Stimulated activated CD8-positive, alpha-beta memory T cell treated with anti-CD3 and anti-CD28 coated beads, Interleukin-12 subunit alpha, Interleukin-12 subunit beta, amount 100 ng/mL, for 24 hours (primary cell): ENCODE measurements around the gene ARID3C.

Experiments used
- DNase-seq: peaks from one replicate; pipeline ENCODE4 v3.0.0-alpha.2; 2020; ENCODE audit errors: extremely low read depth

Gene ARID3C

DNA sequence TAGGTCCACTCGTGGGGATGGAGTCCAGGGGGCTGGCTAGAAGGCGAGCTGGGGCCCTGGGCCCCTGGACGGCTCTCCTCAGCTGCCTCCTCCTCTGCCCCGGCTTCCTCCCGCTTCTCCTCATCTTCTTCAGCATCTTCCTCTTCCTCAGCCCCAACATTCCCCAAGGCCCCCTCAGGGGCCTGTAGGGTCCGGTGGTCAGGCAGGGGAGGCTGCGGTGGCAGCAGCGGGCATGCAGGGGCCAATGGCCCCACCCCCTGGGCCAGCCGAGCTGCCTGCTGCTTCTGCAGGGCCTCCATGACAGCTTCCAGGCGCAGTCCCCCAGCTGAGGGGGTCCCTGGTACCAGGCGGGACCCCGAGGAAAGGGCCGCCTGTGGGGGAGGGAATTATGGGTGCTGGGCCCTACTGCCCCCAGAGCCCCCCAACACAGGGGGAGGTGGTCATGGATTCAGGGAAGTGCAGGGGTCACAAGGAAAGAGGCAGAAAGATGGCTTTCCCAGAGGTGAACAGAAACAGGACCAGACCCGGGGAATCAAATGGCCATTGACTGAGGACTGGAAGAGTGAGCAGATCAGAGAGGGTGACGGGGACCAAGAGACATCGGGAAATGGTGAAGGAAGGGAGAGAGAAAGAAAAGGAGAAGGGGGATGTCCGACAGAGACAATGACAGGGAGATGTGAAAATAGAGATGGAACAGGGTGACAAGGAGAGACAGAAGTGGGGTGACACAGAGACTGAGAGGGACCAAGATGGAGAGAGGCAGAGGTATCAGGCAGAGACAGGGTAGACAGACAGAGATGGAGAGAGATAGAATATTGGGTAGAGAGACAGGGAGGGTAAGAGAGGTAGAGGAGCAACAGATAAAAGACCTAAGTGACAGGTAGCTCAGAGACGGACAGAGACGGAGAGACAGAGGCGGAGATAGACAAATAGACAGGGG, 880 bp downstream of the ARID3C start:
- no peak for DNase-seq

DNA sequence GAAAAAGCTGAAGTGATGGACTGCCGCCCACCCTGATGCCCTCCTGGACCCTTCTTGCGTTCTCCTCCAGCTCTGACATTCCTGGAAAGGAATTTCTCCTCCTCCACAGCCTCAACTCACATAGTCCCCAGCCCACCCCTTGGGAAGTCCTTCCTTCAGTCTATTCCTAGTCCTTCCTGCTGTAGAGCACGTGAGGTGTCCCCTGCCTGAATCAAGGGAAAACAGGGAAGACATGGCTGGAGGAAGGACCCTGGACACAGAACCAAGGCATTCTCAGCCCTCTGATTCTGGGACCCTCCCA, 3.7 kb downstream of the ARID3C start:
- DNase-seq, result no peak

DNA sequence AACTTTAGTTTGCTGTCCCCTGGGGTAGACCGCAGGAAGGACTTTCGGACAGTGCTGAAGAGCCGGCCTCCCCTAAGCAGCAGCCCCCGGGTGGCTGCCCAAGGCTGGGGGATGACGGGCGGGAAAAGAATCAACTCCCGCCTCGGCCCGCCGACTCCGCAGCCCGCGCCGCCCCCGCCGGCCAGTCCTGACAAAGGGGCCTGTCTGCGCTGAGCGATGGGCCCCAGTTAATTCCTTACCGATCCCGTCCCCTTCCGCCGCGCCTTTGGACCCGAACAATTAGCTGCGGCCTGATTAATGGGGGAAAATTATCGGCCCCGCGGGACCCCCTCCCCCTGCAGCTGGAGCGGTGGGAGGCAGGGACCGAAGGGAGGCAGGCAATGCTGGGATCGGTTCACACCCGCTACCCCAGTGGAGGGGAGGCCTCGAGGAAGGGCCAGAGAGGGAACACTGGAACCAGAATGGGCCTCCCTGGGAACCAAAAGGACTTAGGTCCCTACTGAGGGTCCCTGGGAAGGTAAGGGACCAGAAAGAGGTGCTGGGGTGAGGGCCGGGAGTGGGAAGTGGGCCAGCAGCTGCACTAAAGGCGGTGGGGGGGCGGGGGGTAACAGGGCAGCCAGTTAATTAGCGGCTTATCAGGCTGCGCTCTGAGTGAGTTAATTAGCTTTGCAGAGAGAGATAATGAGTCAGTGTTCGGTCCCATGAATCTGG, 4.2 kb downstream of the ARID3C start:
- DNase-seq, result no peak

DNA sequence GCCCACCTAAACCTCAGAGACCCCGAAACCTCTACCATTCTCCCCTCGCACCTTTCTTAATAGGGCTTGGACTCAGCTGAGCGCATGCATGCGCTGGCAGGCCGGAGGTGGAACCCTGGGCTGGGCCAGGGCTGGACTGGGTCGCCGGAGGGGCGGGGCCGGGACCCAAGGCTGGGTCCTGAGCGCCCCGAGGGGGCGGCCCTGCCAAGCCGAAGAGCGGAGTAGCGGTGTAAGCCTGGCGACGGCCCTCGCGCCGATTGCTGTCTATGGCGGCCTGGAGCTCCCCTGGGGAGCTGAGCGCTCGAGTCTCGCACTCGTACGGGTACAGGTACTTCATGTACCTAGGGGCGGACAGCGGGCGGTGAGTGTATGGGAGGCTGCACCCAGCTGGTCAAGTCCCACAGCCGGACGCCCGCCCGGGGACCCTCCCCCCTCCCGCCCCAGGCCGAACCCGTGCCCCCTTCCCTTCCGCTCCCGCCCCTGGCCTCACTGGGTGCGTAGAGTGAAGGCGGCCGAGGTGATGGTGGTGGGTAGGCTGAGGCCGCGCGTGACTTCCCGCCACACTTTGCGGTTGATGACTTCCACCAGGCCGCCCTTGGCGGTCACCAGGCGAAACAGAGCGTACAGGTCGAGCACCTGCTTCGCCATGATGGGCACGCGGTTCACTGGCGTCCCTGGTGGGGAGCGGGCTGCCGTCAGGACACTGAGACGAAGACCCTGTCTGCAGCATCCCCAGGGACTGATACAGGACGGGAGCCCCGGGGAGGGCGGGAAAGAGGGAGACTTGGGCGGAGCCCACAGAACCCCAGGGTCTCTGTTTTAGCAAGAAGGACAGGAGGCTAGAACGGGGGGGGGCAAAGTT, 5.3 kb downstream of the ARID3C start:
- no peak for DNase-seq

DNA sequence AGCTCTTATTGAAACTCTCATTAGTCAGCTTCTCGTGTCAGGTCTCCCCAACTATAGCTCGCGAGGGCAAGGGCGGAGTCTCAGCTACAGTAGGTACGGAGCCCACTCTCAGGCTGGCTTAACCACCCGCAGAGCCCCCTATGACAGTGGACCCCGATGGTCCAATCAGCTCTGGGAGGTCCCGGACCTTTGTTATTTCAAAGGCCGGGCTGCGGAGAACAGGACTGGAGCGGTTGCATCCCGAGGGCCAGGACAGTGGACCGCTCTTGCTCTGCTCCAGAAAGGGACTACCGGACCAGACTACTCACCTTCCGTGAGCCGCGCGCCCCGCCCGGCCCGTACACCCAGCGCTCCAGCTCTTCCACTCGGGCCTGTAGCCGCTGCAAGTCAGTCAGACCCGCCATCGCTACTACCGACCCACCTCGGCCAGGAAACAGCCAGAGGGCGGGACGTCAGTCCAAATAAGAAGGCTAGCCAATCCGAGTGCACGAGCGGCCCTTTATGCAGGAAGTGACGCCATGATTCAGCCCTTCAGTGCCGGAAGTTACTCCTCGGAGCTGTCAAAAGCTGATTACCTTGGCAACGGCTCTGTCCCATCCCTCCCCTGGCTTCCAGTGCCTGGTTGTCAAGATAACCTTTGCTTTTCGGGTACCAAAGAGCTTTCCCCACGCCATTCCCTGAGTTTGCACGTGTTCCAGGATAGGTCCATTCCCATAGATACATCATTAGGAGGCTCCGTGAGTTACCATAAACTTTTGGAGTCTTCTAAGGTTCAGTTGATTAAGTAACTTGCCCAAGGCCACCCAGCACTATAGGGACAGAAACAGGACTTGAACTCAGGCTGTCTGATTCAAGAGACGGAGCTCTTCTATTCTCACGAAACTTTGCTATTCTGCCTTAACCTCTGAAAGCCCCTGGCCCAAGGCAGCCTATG, 8.5 kb downstream of the ARID3C start, which contains the start of gene DCTN3:
Gene DCTN3, minus strand, starts transcription at position 435 of the 934 bp plus-strand sequence. Its CDS starts 31 bp downstream, at position 404.
- peak; percentile 76 for DNase-seq

DNA sequence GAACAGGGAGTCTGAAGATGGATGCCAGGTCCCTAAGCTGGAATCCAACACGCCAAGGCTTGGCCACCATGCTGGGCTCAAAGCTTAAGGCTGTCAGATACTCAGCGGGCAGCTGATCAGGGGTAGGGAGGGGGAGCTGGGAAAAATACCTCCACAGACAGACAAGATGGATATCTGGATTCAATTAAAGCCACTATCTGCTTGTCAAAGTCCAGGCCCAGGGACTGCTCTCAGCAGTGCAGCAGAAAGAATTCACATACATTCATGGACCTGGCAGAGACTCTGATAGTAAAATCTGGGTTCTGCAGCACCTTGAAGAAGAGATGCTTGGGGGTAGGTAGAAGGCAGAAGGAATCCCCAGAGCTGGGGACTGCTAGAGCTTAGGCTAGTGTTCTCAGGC, 13.7 kb downstream of the ARID3C start:
- no peak for DNase-seq

DNA sequence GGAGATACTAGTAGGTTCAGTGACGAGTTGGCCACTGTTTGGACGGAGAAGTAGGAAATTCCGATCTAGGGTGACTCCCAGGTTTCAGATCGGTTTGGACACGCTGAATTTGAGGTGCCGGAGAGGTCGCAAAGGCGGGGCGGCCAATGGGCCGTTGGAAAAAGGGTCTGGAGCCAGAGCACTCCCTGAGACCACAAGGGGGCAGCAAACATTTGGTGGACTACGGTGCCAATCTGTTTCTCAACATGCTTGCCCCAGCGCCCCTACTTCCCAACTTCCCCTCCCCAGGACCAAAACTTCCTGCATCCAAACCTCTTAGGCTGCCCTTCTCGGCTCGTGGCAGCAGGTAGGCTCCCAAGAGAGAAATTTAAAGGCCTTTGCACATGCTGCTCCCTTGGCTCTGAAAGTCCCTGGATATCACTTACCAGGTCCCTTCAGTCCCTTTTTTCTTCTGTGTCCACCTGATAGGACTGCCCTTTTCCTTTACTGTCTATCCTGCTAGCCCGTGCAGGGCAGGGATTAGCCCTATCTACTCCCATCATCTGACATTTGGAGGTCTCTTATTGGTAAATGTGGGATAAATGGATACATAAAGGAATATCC, 16.0 kb downstream of the ARID3C start:
- DNase-seq, result no peak

DNA sequence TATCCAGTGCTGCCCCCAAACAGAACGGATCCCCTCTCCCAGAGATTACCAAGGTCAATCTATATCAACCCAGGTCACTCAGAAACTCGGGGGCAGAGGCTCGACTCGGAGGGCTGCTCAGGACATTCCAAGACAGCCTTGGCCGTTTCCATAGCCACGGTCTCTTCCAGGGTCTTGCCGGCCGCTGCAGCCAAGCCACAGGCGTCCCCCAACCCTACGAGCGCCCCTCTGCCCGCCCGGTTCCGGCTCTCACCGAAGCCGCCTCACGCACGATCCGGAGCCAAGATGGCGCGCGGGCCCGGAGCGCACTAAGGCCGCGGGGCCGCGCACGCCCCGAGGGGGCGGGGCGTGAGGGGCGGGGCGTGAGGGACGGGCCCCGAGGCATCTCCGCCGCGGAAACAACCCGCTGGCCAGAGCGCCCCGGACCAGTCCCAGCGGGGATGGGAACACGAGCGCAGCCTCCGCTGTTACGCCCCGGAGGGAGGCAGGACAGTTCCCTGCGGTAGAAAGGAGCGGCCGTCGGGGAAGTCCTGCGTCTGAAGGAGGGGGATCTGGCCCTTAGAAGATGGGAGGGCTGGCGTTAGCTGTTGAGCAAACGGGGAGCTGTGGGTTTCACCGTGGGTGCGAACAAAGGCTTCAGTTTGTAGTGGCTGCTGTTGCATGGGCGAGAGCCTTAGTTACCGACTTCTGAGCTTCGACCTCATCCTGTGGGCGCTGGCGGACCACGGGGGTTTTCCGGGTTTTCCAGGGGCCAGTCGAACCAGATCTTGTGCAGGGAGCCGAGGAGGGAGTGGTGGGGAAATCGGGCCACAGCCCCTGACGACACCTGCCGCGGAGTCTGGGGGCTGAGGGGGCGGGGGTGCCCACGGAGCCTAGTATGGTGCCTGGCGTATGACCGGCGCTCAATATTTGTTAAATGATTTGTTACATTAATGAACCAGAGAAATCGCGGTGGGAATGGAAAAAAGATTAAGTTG, 16.8 kb downstream of the ARID3C start, which contains the start of gene RPP25L:
Gene RPP25L, minus strand, starts transcription at position 287 of the 977 bp plus-strand sequence. CDS start 801 bp downstream, outside the sequence.
- peak; percentile 59 for DNase-seq

DNA sequence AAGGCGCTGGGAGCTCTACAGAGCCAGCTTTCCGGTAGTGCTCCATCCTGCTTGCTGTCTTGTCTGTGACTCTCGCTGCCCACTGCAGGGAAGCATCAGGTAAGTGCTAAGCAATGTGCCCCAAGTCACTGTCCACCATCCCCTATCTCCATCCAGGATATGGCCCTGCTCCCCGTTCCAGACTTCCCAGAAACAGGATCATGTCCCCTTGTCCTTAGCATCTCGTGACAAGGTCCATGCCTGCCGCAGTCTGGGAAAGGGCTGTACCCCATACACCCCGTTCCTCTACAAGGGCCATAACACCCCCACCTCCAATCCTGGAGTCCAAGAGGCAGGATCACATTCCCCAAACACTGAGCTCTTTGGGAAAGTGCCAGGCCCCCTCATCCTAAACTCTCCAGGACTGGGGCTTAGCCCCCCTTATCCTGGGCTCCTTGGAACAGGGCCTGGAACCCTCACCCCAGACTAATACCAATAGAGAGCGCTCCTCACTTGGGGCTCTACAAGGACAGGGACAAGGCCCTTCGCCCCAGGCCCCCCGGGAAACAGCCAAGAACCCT, 17.5 kb downstream of the ARID3C start:
- DNase-seq, result no peak

DNA sequence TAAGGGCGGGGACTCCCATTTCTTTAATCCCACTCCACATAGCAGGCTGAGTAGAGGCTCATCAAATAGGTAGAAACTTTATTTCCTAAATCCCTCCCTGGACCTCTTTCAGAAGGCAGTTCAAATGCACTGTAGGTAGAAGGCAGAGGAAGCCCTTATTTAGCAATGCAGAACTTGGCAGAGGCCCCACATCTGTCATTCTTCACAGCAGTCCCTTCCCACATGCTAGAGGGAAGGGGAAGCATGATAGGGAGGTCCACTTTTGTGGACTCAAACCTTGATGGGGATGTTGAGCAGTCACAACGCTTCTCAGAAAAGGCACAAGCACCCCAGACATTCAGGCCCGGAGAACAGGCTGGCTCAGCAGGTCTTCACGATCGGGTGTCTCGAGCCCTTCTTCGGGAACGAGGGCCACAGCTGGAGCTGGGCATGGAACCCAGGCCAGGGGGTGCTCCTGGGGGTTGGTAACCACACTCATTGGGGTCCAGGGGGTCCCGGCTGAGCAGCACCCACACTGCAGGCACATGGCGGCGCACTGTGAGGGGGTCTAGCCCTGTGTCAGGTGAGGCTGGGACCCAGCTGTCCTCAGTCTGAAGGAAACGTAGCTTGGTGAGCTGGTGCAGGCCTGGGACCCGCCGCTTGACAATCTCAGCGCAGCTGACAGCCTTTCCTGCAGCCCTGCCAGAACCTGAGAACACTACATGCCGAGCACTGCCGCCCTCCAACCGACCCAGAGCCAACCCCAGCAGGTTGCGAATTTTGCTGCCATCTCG, 18.2 kb downstream of the ARID3C start:
- DNase-seq, result no peak

DNA sequence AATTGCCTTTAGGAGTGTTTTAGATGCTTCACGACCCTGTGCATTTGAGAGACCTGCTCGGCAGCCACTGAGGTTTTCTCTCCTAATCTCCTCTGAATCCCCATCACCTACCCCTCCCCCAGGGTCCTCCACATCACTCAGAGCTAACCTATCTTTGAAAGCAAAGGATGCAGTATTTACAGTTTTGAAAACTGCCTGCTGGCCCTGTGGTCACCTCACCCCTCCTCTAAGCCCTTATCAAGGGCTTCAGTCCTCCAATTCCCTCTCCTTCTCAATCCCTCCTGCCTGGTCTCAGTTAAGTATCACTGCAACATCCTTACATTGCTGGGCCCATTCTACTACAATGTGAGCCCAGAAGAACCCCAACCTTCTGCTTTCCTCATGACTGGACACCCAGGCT, 21.5 kb downstream of the ARID3C start:
- no peak for DNase-seq

DNA sequence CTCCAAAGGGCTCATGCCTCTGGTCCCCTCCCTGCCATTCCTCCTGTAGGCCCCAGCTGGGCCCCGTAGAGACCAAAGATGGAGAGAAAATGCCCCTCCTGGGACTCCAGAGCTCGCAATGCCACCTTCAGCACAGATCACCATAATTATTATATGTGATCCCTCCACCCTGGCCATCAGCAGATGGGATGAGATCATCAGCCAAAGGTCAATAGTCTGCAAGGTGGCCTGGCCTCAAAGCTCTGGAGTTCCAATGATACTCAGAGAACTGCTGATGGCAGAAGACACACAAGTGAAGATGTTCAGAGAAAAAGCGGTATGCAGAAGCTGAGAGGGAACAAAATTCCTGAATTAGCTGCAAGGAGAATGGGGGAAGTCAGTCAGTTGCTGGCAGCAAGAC, 22.0 kb downstream of the ARID3C start:
- DNase-seq, result no peak

DNA sequence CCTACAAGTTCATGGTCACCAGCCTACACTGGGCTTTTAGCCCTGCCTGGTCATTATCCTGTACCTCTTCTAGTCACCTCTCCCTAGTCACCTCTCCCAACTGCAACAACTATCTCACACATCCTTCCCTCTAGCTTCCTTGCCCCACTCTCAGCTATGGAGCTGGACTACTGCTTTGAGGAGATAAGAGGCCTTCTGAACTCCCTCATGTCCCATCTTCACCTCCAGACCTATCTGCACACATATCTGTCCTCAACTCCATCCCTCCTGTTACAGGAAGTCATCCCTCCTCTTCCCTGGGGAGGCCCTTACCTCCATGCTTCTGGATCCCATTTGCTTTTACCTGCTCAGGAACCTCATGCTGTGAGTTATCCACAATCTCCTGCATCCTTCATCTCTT, 22.7 kb downstream of the ARID3C start:
- no peak for DNase-seq

DNA sequence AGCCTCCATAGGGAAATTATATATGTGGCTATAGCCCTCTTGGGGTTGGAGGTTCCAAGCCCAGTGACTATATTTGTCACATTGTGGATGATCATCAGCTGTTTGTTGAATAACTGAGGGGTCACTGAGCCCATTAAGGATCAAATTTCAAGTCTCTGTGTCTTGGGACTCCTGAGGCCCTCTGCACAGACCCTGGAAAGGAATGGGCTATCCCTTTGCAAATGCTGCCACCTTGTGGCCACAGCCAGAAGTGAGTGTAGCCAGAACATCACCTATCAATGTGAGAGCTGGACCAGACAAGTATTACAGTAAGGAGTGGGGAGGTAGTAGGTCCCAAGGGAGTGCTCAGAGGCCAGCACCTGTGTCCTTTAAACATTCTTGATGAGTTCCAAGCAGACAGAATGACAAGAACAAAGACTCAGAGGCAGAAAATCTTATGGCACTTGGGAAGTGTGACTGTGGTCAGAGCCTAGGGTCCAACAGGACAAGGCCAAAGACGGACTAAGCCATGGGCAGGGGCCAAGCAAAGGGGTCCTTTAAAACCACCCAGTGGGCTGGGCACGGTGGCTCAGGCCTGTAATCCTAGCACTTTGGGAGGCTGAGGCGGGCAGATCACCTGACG, 25.1 kb downstream of the ARID3C start:
- peak; percentile 49 for DNase-seq

DNA sequence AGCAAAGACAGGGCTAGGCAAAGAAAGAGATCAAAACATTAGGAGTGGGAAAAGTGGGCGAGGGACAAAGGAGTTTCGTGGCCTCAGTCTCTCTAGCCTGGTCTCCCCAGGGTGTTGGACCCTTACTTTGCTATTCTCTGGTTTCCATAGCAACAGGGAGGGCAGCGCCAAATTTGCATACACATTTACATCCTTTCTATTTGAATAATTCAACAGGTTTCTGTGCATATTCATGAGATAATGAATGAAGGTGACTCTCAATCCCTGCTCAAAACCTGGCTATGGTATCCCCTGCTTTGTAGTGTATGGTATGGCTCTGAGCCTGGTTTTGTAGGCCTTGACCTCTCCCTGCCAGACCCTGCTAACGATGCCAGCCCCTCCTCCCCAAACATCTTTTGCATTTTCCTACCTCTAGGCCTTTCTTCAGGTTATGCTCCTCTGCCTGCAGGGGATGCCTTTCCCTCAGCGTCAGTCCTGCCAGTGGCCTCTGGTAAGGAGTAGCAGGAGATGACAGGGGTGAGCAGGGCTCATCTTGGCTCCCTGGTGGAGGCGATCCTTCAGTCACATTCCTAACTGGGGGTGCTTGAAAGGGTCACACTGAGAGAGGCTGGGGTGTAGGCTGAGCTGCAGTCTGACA, 26.8 kb downstream of the ARID3C start:
- DNase-seq, result no peak

DNA sequence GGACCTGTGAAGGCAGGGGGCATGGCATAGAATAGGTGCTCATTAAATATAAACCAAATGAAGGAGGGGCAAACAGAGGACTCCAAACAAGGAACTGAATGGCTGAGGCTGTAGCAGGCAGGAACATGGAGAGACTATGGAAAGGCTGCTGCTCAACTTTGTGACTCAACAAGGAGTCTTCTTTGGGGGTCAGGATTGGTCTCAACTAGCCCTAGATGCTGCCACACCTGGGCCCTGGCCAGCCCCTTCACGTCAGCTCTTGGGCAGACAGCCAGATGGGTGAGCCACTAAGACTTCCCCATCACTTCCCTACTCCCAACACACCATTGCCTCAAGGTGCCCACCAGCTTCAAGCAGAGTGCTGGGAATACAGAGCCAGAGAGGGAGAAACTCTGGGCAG, 28.0 kb downstream of the ARID3C start:
- no peak for DNase-seq

DNA sequence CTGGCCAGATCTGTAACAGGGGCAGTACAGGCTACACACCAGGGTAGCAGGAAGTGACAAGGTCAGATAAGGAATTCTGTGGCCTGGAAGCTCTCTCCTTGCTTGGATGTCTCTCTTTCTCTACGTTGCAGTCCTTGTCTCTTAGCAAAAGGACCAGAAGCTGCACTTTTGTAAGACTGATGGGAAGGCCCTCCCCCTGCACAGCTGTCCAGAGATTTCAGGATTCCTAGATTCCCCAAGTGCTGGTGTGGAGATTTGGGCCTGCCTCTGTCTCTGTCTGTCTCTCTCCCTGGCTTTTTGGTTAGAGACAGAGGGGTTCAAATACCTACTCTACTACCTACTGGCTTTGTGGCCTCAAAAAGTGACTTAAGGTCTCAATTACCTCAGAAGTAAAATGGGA, 29.3 kb downstream of the ARID3C start:
- DNase-seq, result no peak
